SH-SY5Y (cell line): Measurements from ENCODE around the gene ZXDC.

ENCODE experiments used
- GATA2 ChIP-seq: IDR thresholded peaks from 2 replicates; pipeline ENCODE4 v1.6.1; 2011; ENCODE audit warnings: mild to moderate bottlenecking, low read depth, low read length
- GATA3 ChIP-seq: IDR thresholded peaks from 2 replicates; pipeline ENCODE4 v1.6.1; 2011; ENCODE audit warnings: low read depth, mild to moderate bottlenecking, low read length, moderate library complexity

The ZXDC gene

DNA sequence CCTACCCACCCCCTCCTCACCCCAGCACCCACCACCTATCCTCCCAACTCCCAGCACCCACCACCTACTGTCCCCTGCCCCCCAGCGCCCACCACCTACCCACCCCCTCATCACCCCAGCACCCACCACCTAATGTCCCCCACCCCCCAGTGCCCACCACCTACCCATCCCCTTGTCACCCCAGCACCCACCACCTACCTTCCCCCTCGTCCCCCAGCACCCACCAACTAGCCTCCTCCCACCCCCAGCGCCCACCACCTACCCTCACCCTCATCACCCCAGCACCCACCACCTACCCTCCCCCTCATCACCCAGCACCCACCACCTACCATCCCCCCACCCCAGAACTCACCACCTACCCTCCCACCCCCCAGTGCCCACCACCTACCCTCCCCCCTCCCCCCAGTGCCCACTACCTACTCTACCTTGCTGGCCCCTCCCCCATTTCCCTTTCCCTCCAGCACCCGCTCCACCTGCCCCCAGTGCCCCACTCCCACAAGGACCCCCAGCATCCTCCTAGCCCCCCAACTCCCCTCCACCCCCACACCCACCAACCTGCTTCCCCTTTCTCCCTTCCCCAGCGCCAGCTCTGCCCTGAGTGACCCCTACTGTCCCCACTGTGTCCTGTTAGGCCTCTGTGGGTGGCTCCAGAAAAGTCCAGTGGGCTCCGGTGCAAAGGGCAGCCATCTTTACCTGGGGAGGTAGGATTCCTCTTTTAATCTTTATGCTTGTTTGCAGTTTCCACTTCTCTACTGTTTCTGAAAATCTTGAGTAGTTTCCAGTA is 40.7 kb upstream of the ZXDC start:
- TF ChIP-seq GATA2 (no peak), GATA3 (no peak)

DNA sequence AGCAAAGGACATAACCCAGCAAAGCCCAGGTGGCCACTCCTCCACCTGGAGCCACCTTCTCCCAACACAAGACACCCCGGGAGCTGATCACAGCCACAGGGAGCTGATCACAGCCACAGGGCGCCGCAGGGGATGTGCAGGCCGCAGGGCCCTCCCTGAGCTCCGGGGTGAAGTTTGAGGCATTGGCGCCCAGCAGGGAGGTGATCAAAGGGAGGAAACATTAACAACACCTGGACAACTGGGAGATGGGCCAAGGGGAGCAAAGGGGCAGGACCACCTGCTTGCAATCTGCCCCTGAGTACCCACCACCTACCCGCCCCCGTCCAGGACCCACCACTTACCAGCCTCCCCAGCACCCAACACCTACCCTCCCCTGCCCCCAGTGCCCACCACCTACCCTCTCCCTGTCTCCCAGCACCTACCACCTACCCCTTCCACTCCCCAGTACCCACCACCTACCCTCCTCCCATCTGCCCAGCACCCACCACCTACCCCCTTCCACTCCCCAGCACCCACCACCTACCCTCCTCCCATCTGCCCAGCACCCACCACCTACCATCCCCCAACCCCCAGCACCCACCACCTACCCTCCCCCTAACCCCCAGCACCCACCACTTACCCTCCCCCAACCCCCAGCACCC is 39.5 kb upstream of the ZXDC start:
- TF ChIP-seq GATA2 (no peak), GATA3 (no peak)

DNA sequence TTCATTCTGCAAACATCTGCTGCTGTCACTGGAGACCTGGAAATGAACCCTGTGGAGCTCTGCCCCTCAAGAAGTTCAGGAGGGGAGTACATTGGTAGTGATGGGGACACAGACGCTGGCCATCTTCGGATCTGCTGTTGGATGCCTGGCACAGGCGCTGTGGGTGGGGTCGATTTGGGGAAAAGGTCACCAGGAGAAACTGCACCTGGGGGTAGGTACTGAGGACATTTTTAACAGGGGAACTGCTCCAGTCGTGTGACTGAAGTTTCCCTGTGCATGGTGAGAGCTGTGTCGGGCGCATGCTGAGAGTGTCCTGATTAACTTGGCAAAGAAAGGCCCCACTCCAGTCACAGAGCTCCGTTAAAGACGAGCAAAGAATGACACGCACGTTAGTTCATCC is 38.5 kb upstream of the ZXDC start:
- TF ChIP-seq GATA2 (no peak), GATA3 (no peak)

DNA sequence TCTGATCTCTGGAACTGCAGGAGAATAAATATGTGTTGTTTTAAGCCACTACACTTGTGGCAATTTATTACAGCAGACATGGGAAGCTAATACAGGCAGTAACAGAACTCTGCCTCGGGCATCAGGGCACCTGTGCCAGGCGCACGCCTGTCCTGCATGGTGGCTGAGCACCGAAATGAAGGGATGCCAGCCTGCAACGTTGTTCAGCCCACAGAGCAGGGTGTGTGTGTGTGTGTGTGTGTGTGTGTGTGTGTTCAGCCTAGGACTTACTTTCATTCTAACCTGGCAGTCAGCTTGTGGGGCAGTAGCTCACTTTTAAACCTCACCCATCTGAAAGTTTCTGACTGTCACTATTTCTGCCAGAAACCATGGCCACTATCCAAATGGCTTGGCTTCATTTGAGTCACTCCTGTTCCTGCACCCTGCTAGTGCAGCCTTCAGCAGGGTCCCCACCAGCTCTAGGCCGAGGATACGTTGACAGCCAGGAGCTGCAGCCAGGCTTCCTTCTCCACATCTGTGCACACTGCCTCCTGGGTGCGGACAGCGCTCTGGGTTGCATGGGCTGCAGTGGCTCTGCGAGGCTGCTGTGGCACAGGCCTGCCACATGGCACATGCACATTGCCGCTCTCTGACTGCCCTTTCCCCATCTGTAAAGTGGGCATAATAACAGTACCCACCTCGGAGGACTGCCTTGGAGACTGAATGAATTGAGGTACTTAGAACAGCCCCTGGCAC is 37.4 kb upstream of the ZXDC start:
- TF ChIP-seq GATA2 (no peak), GATA3 (no peak)

DNA sequence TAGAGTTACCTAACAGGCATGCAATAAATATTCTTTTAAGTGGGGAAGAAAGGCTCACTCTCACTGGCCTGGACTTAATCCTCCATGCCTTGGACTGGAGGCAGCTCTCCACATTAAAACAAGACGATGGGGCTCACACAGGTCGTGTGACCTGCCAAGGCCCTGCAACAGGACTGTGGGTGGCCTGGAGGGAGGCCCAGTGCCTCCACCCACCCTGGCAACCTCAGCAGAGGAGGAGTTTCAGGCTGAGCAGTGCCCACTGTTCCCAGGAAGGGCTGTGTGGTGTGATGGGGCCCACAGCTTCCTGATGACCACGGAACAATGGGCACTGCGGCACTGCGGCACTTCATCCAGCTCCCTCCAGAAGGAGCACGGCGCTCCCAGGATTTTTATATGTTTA is 36.3 kb upstream of the ZXDC start:
- TF ChIP-seq GATA3 (no peak), GATA2 (no peak)

DNA sequence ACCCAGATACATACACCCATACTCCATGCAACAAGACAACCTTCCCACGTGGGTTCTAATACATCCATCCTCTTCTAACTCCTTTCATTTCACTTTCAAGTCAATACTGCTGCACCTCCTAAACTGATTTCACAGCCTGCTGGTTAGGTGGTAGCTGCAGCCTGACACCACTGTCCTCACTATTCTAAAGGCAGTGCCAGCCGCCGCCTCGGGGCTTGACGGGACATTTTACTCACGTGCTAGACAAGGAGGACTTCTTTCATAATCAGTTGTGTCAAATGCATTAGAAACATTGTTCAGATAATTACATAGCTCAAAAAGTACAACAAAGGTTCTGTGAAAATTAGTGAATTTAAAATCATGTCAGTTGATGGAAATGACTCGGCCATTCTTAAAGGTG is 35.6 kb upstream of the ZXDC start:
- TF ChIP-seq GATA2: no peak
- TF ChIP-seq GATA3: no peak

DNA sequence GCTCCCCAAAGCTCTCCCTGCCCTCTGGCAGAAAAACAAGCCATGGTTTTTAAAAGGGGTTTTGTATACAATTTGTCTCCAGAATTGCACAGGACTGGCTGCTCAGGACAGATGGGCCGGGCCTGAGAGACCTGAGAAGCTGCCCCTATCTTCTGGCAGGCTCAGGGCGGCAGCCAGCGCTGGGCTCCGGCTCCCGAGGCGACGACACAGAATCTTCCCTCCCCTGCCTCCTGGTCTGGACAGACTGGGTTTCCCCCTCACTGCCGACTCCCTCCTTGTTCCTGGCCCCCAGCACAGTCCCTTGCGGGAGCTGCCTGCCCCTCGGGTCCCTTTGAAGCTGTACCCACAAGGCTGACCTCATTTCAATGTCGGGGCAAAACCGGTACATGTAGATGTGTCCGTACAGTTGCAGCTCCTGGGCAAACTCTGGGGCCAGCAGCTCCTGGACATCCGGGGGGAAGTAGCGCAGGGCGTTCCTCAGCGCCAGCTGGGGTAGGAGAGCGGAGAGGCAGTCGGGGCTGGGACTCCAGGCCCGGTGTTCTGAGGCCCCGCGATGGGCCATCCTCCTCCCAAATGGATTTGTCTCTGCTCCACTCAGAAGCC is 34.7 kb upstream of the ZXDC start:
- no peak for TF ChIP-seq GATA3
- TF ChIP-seq GATA2: no peak

DNA sequence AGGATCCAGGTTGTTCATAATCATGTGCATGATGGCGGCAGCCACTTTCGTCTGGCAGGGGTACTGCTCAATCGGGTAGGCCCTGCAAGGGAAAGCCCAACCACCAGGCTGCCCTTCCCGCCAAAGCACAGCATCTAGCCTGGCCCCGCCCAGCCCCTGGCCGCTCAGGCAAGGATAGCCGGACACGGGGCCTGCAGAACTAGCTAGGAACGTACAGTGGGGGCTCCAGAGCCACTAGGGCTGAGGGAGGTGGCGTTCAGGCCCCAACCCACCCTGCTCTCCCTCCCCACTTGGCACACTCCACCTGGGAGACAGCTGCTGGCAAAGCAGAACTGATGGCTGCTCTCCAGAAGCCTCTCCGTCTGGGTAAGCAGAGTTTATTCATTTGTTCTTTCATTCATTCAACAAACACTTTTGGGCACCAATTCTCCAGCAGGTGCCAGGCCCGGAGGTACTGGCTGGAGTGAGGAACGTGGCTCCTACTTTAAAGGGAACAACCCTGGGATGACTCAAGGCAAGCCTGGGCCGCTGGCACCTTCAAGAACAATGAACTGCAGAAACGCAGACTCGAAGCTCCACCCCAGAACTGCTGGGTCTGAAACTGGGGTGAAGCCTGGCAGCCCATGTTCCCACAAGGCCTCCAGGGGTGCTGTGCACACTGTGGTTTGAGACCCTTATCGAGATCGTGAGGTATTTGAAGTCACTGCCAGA is 34.1 kb upstream of the ZXDC start:
- TF ChIP-seq GATA2 (no peak), GATA3 (no peak)

DNA sequence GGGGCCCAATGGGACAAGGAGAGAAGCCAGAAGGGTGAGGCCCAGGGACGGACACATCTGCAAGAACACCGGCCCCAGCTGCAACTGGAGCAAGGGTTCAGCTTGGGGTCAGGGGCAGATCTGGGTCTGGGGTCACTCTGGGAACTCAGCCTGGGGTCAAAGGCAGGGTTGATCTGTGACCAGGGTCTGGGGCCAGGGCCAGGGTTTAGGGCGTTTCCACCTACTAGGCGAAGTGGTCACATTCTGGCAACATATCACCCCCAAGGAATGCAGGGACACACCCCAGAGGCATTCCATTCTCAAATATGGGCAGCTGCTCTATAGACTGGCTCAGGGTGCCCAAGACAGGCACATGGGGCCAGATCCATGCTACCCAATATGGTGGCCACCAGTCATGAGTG is 32.9 kb upstream of the ZXDC start:
- TF ChIP-seq GATA2: no peak
- no peak for TF ChIP-seq GATA3

DNA sequence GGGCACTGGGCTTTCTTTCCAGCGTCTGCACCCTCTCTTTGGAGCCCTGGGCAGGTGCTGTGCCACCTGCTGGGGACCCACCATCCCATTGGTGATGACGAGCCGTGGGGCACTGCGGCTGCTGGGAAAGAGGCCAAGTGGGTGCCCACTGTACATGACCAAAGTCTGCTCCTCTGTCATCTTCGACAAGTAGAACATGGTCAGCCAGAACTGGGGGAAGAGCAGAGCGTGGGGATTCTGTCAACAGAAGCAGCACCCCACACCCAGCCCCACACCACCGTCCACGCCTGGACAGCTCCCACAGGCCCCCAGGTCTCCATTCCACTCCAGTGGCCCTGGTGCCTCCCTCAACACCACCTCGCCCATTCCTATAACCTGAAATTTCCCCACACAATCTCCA is 32.2 kb upstream of the ZXDC start:
- TF ChIP-seq GATA2 (no peak), GATA3 (no peak)

DNA sequence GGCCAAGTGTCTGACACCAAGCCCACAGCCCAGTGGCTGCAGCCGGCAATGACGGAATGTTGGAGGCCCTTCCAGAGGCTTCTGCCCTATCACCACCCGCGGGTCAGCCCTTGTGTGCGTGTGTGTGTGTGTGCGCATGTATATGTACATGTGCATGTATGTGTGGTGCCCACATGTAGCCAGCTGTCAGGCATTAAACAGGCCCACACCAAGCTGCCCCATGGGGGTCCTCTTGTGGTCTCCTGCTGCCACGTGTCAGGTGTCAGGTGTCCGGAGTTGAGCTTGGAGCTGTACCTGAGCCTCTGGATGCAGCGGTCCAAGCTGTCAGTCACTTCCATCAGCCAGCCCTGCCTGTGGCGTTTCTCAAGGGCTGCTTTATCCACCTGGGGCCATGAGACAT is 28.0 kb upstream of the ZXDC start:
- TF ChIP-seq GATA3 (no peak), GATA2 (no peak)

DNA sequence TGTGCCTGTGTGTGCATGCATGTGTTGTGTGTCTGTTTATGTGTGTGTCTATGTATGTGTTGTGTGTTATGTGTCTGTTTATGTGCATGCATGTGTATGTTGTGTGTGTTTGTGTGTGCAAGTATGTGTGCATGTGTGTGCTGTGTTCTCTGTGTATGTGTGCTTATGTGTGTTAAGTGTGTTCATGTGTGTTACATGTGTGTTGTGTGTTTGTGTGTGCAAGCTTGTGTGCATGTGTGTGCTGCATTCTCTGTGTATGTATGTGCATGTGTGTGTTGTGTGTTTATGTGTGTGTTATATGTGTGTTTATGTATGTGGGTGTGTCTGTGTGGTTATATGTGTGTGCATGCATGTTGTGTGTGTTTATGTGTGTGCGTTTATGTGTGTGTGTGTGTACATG is 27.0 kb upstream of the ZXDC start:
- TF ChIP-seq GATA3 (no peak), GATA2 (no peak)

DNA sequence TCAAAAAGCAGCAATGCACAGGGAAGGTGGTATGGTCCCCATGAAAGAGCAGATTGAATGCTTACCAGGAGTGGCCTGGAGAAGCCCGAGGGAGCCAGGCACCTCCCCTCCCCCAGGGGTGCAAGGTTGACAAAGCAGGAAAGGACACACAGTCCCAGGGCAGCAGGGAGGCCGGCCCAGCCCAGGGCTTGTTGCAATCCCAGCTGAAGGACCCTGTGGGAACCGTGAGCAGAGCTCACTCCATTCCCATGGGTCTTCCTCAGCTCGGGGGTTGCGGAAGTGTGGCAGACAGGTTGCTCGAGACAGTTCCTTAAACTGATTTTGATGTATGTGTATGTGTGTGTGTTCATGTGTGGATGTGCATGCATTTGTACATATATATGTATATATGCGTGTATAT is 26.0 kb upstream of the ZXDC start:
- TF ChIP-seq GATA2 (no peak), GATA3 (no peak)

DNA sequence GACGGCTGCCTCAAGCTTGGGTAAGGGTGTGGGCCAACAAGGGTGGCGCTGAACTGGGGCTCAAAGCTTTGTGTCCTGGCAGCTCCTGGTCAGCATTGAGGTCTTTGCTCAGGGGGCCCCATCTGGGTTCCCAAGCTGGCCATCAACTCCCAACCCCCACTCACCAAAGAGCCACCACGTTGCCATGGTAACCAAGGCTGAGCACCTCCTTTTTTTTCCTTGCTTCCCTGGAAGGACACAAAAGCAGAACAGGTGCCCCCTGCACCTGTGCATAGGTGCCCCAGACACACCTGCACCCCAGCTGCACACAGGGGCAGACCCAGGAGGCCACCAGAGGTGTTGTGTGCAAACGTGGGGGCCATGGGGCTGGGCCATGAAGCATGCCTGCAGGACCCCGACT is 25.4 kb upstream of the ZXDC start:
- TF ChIP-seq GATA3 (no peak), GATA2 (no peak)
